IPS-18c (cell line): ENCODE data around the gene LRRC75B.

Source experiments
- H3K4me3 ChIP-seq: 2 replicates; pipeline ENCODE4 v1.7.0; 2013; ENCODE audit warnings: low read depth, mild to moderate bottlenecking, low read length, moderate library complexity; ENCODE audit not compliant: insufficient read depth
- H3K9me3 ChIP-seq: one replicate; pipeline ENCODE4 v1.6.1; 2013; ENCODE audit warnings: mild to moderate bottlenecking, low read length, moderate library complexity; ENCODE audit not compliant: control insufficient read depth, insufficient read depth

The LRRC75B gene

GRCh38 chr22:24590596-24591173, 2.2 kb downstream of the LRRC75B start:
- no peaks in the 10 kb centered on the region for H3K9me3 ChIP-seq
- H3K4me3 ChIP-seq: no peak overlapping the region

- Histone ChIP-seq H3K9me3 (no peaks in the 10 kb centered on the region), H3K4me3 (no peak overlapping the region)
Measured at GRCh38 chr22:24589518-24590030, 3.3 kb downstream of the LRRC75B start.

GRCh38 chr22:24588757-24589481, 4.0 kb downstream of the LRRC75B start:
- Histone ChIP-seq H3K4me3 (no peak overlapping the region), H3K9me3 (no peaks in the 10 kb centered on the region)

GRCh38 chr22:24588381-24588756, 4.5 kb downstream of the LRRC75B start:
- no peak overlapping the region for H3K4me3 ChIP-seq

GRCh38 chr22:24587948-24588347, 4.9 kb downstream of the LRRC75B start:
- H3K9me3 ChIP-seq: no peaks in the 10 kb centered on the region
- no peak overlapping the region for H3K4me3 ChIP-seq

More at GRCh38 chr22:24588381-24588756, 4.5 kb downstream of the LRRC75B start:
- H3K9me3 ChIP-seq: no peaks in the 10 kb centered on the region

GRCh38 chr22:24587251-24587650, 5.6 kb downstream of the LRRC75B start:
- Histone ChIP-seq H3K4me3 (no peak overlapping the region), H3K9me3 (no peaks in the 10 kb centered on the region)

GRCh38 chr22:24585927-24586546, 6.8 kb downstream of the LRRC75B start:
- Histone ChIP-seq H3K4me3 (no peak overlapping the region), H3K9me3 (no peaks in the 10 kb centered on the region)

- Histone ChIP-seq H3K4me3 (no peak overlapping the region), H3K9me3 (no peaks in the 10 kb centered on the region)
Measured at GRCh38 chr22:24585461-24585860, 7.4 kb downstream of the LRRC75B start.

- Histone ChIP-seq H3K9me3 (no peaks in the 10 kb centered on the region), H3K4me3 (no peak overlapping the region)
Measured at GRCh38 chr22:24584871-24585411, 7.9 kb downstream of the LRRC75B start.

- no peak overlapping the region for H3K4me3 ChIP-seq
Measured at GRCh38 chr22:24584166-24584790, 8.6 kb downstream of the LRRC75B start.

GRCh38 chr22:24583221-24584165, 9.4 kb downstream of the LRRC75B start:
- Histone ChIP-seq H3K4me3 (no peak overlapping the region), H3K9me3 (no peaks in the 10 kb centered on the region)

More at GRCh38 chr22:24584166-24584790, 8.6 kb downstream of the LRRC75B start:
- H3K9me3 ChIP-seq: no peaks in the 10 kb centered on the region

- Histone ChIP-seq H3K9me3 (no peaks in the 10 kb centered on the region), H3K4me3 (no peak overlapping the region)
Measured at GRCh38 chr22:24582056-24582814, 10.6 kb downstream of the LRRC75B start.

GRCh38 chr22:24580276-24580675, 12.6 kb downstream of the LRRC75B start:
- H3K4me3 ChIP-seq: no peak overlapping the region
- no peaks in the 10 kb centered on the region for H3K9me3 ChIP-seq

- H3K9me3 ChIP-seq: no peaks in the 10 kb centered on the region
- H3K4me3 ChIP-seq: no peak overlapping the region
Measured at GRCh38 chr22:24579258-24579601, 13.6 kb downstream of the LRRC75B start.

- no peak overlapping the region for H3K4me3 ChIP-seq
- no peaks in the 10 kb centered on the region for H3K9me3 ChIP-seq
Measured at GRCh38 chr22:24578355-24579257, 14.3 kb downstream of the LRRC75B start.
